IPS-18a (cell line): ENCODE data around the gene NDUFB2.
"Not testable (repeated sequence)": the region's sequence is repeated elsewhere in the genome, so short reads cannot be mapped to it uniquely, and the experiment has no call there.

ENCODE experiments used
- H3K27ac ChIP-seq: one replicate; pipeline ENCODE4 v1.5.1; 2013; ENCODE audit warnings: low read length
- H3K27me3 ChIP-seq: one replicate; pipeline ENCODE4 v1.6.1; 2013; ENCODE audit warnings: mild to moderate bottlenecking, low read length; ENCODE audit not compliant: control insufficient read depth, insufficient read depth
- H3K36me3 ChIP-seq: one replicate; pipeline ENCODE4 v1.6.1; 2013; ENCODE audit warnings: low read depth, low read length; ENCODE audit not compliant: control insufficient read depth
- H3K4me1 ChIP-seq: one replicate; pipeline ENCODE4 v1.6.1; 2013; ENCODE audit warnings: low read depth, low read length; ENCODE audit not compliant: control insufficient read depth
- H3K4me3 ChIP-seq: one replicate; pipeline ENCODE4 v1.5.1; 2013; ENCODE audit warnings: low read length
- H3K9ac ChIP-seq: one replicate; pipeline ENCODE4 v1.6.1; 2013; ENCODE audit warnings: mild to moderate bottlenecking, low read length, moderate library complexity
- H3K9me3 ChIP-seq: one replicate; pipeline ENCODE4 v1.6.1; 2013; ENCODE audit warnings: low read depth, low read length; ENCODE audit not compliant: control insufficient read depth

The NDUFB2 gene

GRCh38 chr7:140659856-140660255, 36.7 kb upstream of the NDUFB2 start:
- H3K9ac ChIP-seq = no peak overlapping the region
- no peak overlapping the region for H3K27ac ChIP-seq
- no peaks in the 10 kb centered on the region for H3K27me3 ChIP-seq
- H3K9me3 ChIP-seq = no peaks in the 10 kb centered on the region
- no peak overlapping the region for H3K4me3 ChIP-seq
- H3K4me1 ChIP-seq = no peaks in the 10 kb centered on the region
- no peaks in the 10 kb centered on the region for H3K36me3 ChIP-seq

- Histone ChIP-seq H3K4me1 (no peaks in the 10 kb centered on the region), H3K9me3 (no peaks in the 10 kb centered on the region), H3K36me3 (no peaks in the 10 kb centered on the region), H3K27ac (no peak overlapping the region), H3K27me3 (no peaks in the 10 kb centered on the region), H3K4me3 (no peak overlapping the region), H3K9ac (no peak overlapping the region)
These were observed 35.4 kb upstream of the NDUFB2 start for GRCh38 chr7:140661124-140661523.

- not testable (repeated sequence) for H3K9me3 ChIP-seq, H3K4me3 ChIP-seq, H3K27ac ChIP-seq, H3K27me3 ChIP-seq, H3K4me1 ChIP-seq, H3K36me3 ChIP-seq, H3K9ac ChIP-seq
These were observed 33.6 kb upstream of the NDUFB2 start for GRCh38 chr7:140662938-140663337.

- H3K27ac ChIP-seq = no peak overlapping the region
- H3K9ac ChIP-seq = no peak overlapping the region
- no peaks in the 10 kb centered on the region for H3K9me3 ChIP-seq
- H3K36me3 ChIP-seq = no peaks in the 10 kb centered on the region
- peaks cover 6% of the 10 kb centered on the region for H3K4me1 ChIP-seq
- H3K4me3 ChIP-seq = no peak overlapping the region
- H3K27me3 ChIP-seq = peaks cover 4% of the 10 kb centered on the region
These were observed 29.0 kb upstream of the NDUFB2 start for GRCh38 chr7:140667476-140667875.

- Histone ChIP-seq H3K9ac (no peak overlapping the region), H3K27ac (no peak overlapping the region), H3K9me3 (no peaks in the 10 kb centered on the region), H3K4me1 (peaks cover 6% of the 10 kb centered on the region), H3K27me3 (peaks cover 10% of the 10 kb centered on the region), H3K36me3 (no peaks in the 10 kb centered on the region), H3K4me3 (no peak overlapping the region)
These were observed 27.9 kb upstream of the NDUFB2 start for GRCh38 chr7:140668641-140669040.

GRCh38 chr7:140669352-140669751, 27.2 kb upstream of the NDUFB2 start:
- Histone ChIP-seq H3K27ac (no peak overlapping the region), H3K36me3 (no peaks in the 10 kb centered on the region), H3K4me3 (no peak overlapping the region), H3K4me1 (peaks cover 6% of the 10 kb centered on the region), H3K9me3 (no peaks in the 10 kb centered on the region), H3K27me3 (peaks cover 18% of the 10 kb centered on the region), H3K9ac (no peak overlapping the region)

- H3K9me3 ChIP-seq, H3K9ac ChIP-seq, H3K27ac ChIP-seq, H3K36me3 ChIP-seq, H3K4me3 ChIP-seq, H3K4me1 ChIP-seq: not testable (repeated sequence)
- peaks cover 20% of the 10 kb centered on the region for H3K27me3 ChIP-seq
These were observed 26.6 kb upstream of the NDUFB2 start for GRCh38 chr7:140669862-140670261.

- no peak overlapping the region for H3K4me3 ChIP-seq
- H3K27ac ChIP-seq = no peak overlapping the region
- H3K27me3 ChIP-seq = peaks cover 20% of the 10 kb centered on the region
- no peak overlapping the region for H3K9ac ChIP-seq
- H3K36me3 ChIP-seq = no peaks in the 10 kb centered on the region
- peaks cover 6% of the 10 kb centered on the region for H3K4me1 ChIP-seq
- no peaks in the 10 kb centered on the region for H3K9me3 ChIP-seq
These were observed 26.1 kb upstream of the NDUFB2 start for GRCh38 chr7:140670343-140670935.

- Histone ChIP-seq H3K4me3 (peak overlapping the region; percentile 58), H3K9me3 (no peaks in the 10 kb centered on the region), H3K9ac (no peak overlapping the region), H3K27ac (no peak overlapping the region), H3K27me3 (peaks cover 20% of the 10 kb centered on the region), H3K36me3 (no peaks in the 10 kb centered on the region), H3K4me1 (peaks cover 6% of the 10 kb centered on the region)
These were observed 24.5 kb upstream of the NDUFB2 start for GRCh38 chr7:140671966-140672365.

GRCh38 chr7:140672382-140673062, 24.0 kb upstream of the NDUFB2 start, which contains the start of gene ADCK2:
Gene ADCK2 (plus strand): TSS chr7:140672945. CDS start chr7:140673331, 386 bp downstream.
- Histone ChIP-seq H3K36me3 (no peaks in the 10 kb centered on the region), H3K27me3 (peaks cover 20% of the 10 kb centered on the region), H3K9me3 (no peaks in the 10 kb centered on the region), H3K9ac (peak within 1 kb of the TSS; percentile 31), H3K4me3 (peak within 1 kb of the TSS; percentile 64), H3K27ac (no peak within 1 kb of the TSS), H3K4me1 (peaks cover 6% of the 10 kb centered on the region)

- H3K9ac ChIP-seq = peak overlapping the region; percentile 31
These were observed 23.3 kb upstream of the NDUFB2 start for GRCh38 chr7:140673063-140673773.

More at GRCh38 chr7:140673063-140673773, 23.3 kb upstream of the NDUFB2 start:
- H3K9me3 ChIP-seq = no peaks in the 10 kb centered on the region
- peaks cover 6% of the 10 kb centered on the region for H3K4me1 ChIP-seq
- H3K4me3 ChIP-seq = peak overlapping the region; percentile 64
- H3K27me3 ChIP-seq = peaks cover 20% of the 10 kb centered on the region
- H3K27ac ChIP-seq = no peak overlapping the region
- no peaks in the 10 kb centered on the region for H3K36me3 ChIP-seq
